ENCODE data around the gene CYB5B.

DNA sequence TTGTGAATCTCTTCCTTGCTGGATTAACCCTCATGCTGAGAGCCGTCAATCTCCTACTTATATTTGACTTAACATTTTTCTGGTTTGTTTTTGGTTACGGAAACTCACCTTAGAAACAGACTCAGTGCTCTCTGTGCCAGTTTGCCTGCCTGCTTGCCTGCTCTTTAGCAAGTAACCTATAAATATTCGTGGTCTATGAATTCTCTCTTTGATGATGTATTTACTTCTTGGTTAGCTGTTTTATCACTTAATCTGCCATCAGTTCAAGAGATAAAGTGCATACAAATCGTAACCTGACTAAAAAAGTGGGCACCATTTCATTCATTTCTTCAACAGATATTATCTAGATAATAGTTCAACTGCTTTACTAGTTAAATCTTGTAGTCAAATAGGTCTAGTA lies 26.7 kb downstream of the CYB5B start:
- no peak for TF ChIP-seq POLR2A (IDR thresholded peaks at IDR 0.05; ENCODE audit: low read length)
- no peak for TF ChIP-seq GATA1 (IDR thresholded peaks at IDR 0.05; ENCODE audit: low read depth, low read length)
